HuH-7 (cell line): ENCODE results near the gene EYA2.
"Not testable (repeated sequence)": the region's sequence is repeated elsewhere in the genome, so short reads cannot be mapped to it uniquely, and the experiment has no call there.

ENCODE experiments used
- DNase-seq: peaks from one replicate; pipeline ENCODE4 v3.0.0; 2011; ENCODE audit warnings: low spot score

Gene EYA2

GRCh38 chr20:46955601-46956556, 61.2 kb downstream of the EYA2 start:
- no peak for DNase-seq

- DNase-seq, result no peak
These were observed 64.5 kb downstream of the EYA2 start for GRCh38 chr20:46959081-46959692.

GRCh38 chr20:46959821-46960220, 65.2 kb downstream of the EYA2 start:
- DNase-seq, result no peak

GRCh38 chr20:46960536-46960935, 65.9 kb downstream of the EYA2 start:
- DNase-seq, result no peak

GRCh38 chr20:46961968-46962367, 67.3 kb downstream of the EYA2 start:
- not testable (repeated sequence) for DNase-seq

GRCh38 chr20:46962452-46963195, 68.0 kb downstream of the EYA2 start:
- DNase-seq, result no peak

- DNase-seq, result no peak
These were observed 68.5 kb downstream of the EYA2 start for GRCh38 chr20:46963196-46963529.

GRCh38 chr20:46963758-46964617, 69.3 kb downstream of the EYA2 start:
- DNase-seq, result no peak

- DNase-seq, result no peak
These were observed 70.2 kb downstream of the EYA2 start for GRCh38 chr20:46964618-46965455.

GRCh38 chr20:46965477-46965876, 70.8 kb downstream of the EYA2 start:
- no peak for DNase-seq

- no peak for DNase-seq
These were observed 73.0 kb downstream of the EYA2 start for GRCh38 chr20:46967646-46968045.

- DNase-seq, result peak; percentile 14
These were observed 76.4 kb downstream of the EYA2 start for GRCh38 chr20:46970937-46971630.

- DNase-seq, result no peak
These were observed 79.1 kb downstream of the EYA2 start for GRCh38 chr20:46973766-46974165.

GRCh38 chr20:46974669-46975434, 80.2 kb downstream of the EYA2 start:
- DNase-seq, result no peak

- no peak for DNase-seq
These were observed 81.3 kb downstream of the EYA2 start for GRCh38 chr20:46975976-46976375.

GRCh38 chr20:46977204-46977603, 82.6 kb downstream of the EYA2 start:
- DNase-seq, result no peak

GRCh38 chr20:46977909-46978588, 83.4 kb downstream of the EYA2 start:
- no peak for DNase-seq

- no peak for DNase-seq
These were observed 84.4 kb downstream of the EYA2 start for GRCh38 chr20:46978951-46979491.
